ENCODE measurements around the gene SRGN. TPM values are rescaled to one million over a fixed set of nuclear protein-coding genes. Genes with fewer than 3 reads are reported as not detected.

Gene SRGN
- total and polyA plus RNA-seq, 12 donors, result 16.5 to 156 (median 98.4) TPM

DNA sequence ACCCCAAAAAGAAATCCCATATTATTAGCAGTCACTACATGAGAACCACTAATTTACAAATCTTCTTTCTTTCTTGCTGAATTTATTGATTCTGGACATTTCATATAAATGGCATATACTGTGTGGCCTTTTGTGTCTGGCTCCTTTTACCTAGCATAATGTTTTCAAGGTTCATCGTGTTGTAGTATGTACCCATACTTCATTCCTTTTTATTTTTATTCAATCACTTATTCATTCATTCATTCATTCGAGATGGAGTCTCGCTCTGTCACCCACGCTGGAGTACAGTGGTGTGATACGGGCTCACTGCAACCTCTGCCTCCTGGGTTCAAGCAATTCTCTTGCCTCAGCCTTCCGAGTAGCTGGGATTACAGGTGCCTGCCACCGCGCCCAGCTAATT is 58.0 kb downstream of the SRGN start:
- Histone ChIP-seq H3K4me3 (no peak overlapping the region), H3K9me3 (replicated peaks in 1 of 3) (no peaks in the 10 kb centered on the region), H3K36me3 (replicated peaks in 1 of 2) (no peaks in the 10 kb centered on the region), H3K4me1 (replicated peaks in 1 of 2) (peaks cover 0 to 13% of the 10 kb centered on the region in 2 donors), H3K27ac (no peak overlapping the region), H3K27me3 (no peaks in the 10 kb centered on the region)
- intact Hi-C loops (cut with DNase I), result no loop called here
- no peak for TF ChIP-seq POLR2A (IDR thresholded peaks at IDR 0.05)
- TF ChIP-seq, protein P1, sequence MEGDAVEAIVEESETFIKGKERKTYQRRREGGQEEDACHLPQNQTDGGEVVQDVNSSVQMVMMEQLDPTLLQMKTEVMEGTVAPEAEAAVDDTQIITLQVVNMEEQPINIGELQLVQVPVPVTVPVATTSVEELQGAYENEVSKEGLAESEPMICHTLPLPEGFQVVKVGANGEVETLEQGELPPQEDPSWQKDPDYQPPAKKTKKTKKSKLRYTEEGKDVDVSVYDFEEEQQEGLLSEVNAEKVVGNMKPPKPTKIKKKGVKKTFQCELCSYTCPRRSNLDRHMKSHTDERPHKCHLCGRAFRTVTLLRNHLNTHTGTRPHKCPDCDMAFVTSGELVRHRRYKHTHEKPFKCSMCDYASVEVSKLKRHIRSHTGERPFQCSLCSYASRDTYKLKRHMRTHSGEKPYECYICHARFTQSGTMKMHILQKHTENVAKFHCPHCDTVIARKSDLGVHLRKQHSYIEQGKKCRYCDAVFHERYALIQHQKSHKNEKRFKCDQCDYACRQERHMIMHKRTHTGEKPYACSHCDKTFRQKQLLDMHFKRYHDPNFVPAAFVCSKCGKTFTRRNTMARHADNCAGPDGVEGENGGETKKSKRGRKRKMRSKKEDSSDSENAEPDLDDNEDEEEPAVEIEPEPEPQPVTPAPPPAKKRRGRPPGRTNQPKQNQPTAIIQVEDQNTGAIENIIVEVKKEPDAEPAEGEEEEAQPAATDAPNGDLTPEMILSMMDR (IDR thresholded peaks at IDR 0.05), result no peak
- DNase-seq, result no peak
- WGBS, 4 donors, result 95 to 100% (median 97%) methylated on average over 8 of the region's 8 CpGs

DNA sequence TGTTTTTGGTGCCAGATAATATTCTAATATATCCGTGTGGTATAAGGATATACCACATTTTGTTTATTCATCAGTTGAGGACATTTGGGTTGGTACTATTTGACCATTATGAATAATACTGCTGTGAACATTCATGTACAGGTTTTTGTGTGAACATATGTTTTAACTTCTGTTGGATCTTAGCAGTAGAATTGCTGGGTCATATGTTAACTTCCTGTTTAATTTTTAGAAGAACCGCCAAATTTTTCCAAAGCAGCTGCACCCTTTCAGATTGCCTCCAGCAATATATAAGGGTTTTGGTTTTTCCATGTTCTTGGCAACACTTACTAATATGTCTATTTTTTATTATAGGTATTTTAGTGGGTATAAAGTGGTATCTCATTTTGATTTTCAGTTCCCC is 58.9 kb downstream of the SRGN start:
- Histone ChIP-seq H3K9me3 (replicated peaks in 1 of 3) (no peaks in the 10 kb centered on the region), H3K4me3 (no peak overlapping the region), H3K36me3 (replicated peaks in 1 of 2) (no peaks in the 10 kb centered on the region), H3K27ac (no peak overlapping the region), H3K27me3 (no peaks in the 10 kb centered on the region), H3K4me1 (replicated peaks in 1 of 2) (peaks cover 0 to 13% of the 10 kb centered on the region in 2 donors)
- intact Hi-C loops (cut with DNase I), result no loop called here
- DNase-seq, result no peak
- 63 to 73% (median 69%) methylated on average over 2 of the region's 2 CpGs for WGBS, 4 donors
- TF ChIP-seq, protein P1 (IDR thresholded peaks at IDR 0.05), result no peak
- no peak for TF ChIP-seq POLR2A (IDR thresholded peaks at IDR 0.05)

DNA sequence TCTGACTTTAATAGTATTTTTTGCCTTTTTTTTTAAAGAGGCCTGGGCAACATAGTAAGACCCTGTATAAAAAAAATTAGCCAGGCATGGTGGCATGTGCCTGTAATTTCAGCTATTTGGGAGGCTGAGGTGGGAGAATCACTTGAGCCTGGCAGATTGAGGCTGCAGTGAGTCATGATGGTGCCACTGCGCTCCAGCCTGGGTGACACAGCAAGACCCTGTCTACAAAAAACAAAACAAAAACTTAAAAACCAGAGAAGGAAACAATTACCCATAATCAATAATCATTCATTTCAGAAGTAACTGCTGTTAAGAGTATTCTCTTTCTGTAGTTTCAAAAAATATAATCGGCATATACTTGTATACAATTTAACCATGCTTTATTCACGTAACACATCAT is 64.1 kb downstream of the SRGN start:
- H3K9me3 ChIP-seq (replicated peaks in 1 of 3), result peaks cover 0 to 4% (median 0%) of the 10 kb centered on the region in 3 donors
- no peak for DNase-seq
- no peak overlapping the region for H3K4me3 ChIP-seq
- intact Hi-C loops (cut with DNase I), result no loop called here
- peaks cover 0 to 8% of the 10 kb centered on the region in 2 donors for H3K4me1 ChIP-seq (replicated peaks in 1 of 2)
- no peak overlapping the region for H3K27ac ChIP-seq
- no peaks in the 10 kb centered on the region for H3K36me3 ChIP-seq (replicated peaks in 1 of 2)
- no peak for TF ChIP-seq POLR2A (IDR thresholded peaks at IDR 0.05)
- TF ChIP-seq, protein P1 (IDR thresholded peaks at IDR 0.05), result no peak
- H3K27me3 ChIP-seq, result no peaks in the 10 kb centered on the region
- 92 to 94% (median 94%) methylated on average over 3 of the region's 3 CpGs for WGBS, 4 donors

DNA sequence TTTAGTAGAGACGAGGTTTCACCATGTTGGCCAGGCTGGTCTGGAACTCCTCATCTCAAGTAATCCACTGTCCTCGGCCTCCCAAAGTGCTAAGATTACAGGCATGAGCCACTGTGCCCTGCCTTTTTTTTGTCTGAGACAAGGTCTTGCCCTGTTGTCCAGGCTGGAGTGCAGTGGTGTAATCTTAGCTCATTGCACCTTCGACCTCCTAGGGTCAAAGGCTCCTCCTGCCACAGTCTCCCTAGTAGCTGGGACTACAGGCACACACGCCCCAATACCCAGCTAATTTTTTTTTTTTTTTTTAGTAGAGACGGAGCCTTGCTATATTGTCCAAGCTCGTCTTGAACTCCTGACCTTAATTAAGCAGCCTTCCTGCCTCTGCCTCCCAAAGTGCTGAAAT is 65.3 kb downstream of the SRGN start:
- no peaks in the 10 kb centered on the region for H3K27me3 ChIP-seq
- H3K27ac ChIP-seq, result no peak overlapping the region
- TF ChIP-seq, protein P1 (IDR thresholded peaks at IDR 0.05), result no peak
- TF ChIP-seq POLR2A (IDR thresholded peaks at IDR 0.05), result no peak
- DNase-seq, result no peak
- H3K4me3 ChIP-seq, result no peak overlapping the region
- no peaks in the 10 kb centered on the region for H3K4me1 ChIP-seq (replicated peaks in 1 of 2)
- 89 to 95% (median 95%) methylated on average over 6 of the region's 6 CpGs for WGBS, 4 donors
- H3K36me3 ChIP-seq (replicated peaks in 1 of 2), result peaks cover 0 to 10% of the 10 kb centered on the region in 2 donors
- H3K9me3 ChIP-seq (replicated peaks in 1 of 3), result peaks cover 0 to 4% (median 0%) of the 10 kb centered on the region in 3 donors
- intact Hi-C loops (cut with DNase I), result no loop called here

Small RNA genes lying within 50 kb of the gene (small RNA-seq; reads per million reads assigned to genes)
- gene RF00017, result 0 reads per million in 2 donors

Other genes starting within 250 kb of the SRGN start
- 10 to 100 TPM; 14.2 to 45.3 (median 31.4) TPM for gene DDX50, start 186.8 kb upstream of the SRGN start, total RNA-seq
- gene DDX50, start 186.8 kb upstream of the SRGN start, polyA plus RNA-seq, result 10 to 100 TPM; 13.3 to 44.4 (median 18.7) TPM
- 10 to 100 TPM; 18.0 to 86.8 (median 44.8) TPM for gene DDX21, start 131.9 kb upstream of the SRGN start, total RNA-seq
- gene DDX21, start 131.9 kb upstream of the SRGN start, polyA plus RNA-seq, result 10 to 100 TPM; 14.2 to 89.0 (median 15.4) TPM
- 10 to 100 TPM; 28.4 to 76.2 (median 42.7) TPM for gene KIFBP, start 99.3 kb upstream of the SRGN start, total RNA-seq
- 10 to 100 TPM; 15.1 to 60.4 (median 16.2) TPM for gene KIFBP, start 99.3 kb upstream of the SRGN start, polyA plus RNA-seq
- 10 to 100 TPM; 16.5 to 59.4 (median 35.3) TPM for gene VPS26A, start 36.1 kb downstream of the SRGN start, total RNA-seq
- gene VPS26A, start 36.1 kb downstream of the SRGN start, polyA plus RNA-seq, result 10 to 100 TPM; 15.6 to 65.2 (median 20.4) TPM
- 10 to 100 TPM; 24.4 to 53.1 (median 34.1) TPM for gene SUPV3L1, start 92.1 kb downstream of the SRGN start, total RNA-seq
- gene SUPV3L1, start 92.1 kb downstream of the SRGN start, polyA plus RNA-seq, result 100 to 1,000 TPM in 2 of 3 donors, 10 to 100 TPM in 1; 54.8 to 165 (median 114) TPM
- under 1 TPM in 3 of 9 donors, not detected in 6; under 0.01 to 0.67 (median 0.11) TPM for gene HKDC1, start 132.2 kb downstream of the SRGN start, total RNA-seq
- under 1 TPM; 0.04 to 0.48 (median 0.20) TPM for gene HKDC1, start 132.2 kb downstream of the SRGN start, polyA plus RNA-seq
- gene HK1, start 190.4 kb downstream of the SRGN start, total RNA-seq, result 10 to 100 TPM; 29.3 to 79.3 (median 52.4) TPM
- gene HK1, start 190.4 kb downstream of the SRGN start, polyA plus RNA-seq, result 10 to 100 TPM; 18.4 to 37.5 (median 19.5) TPM

All from adrenal gland (tissue), 12 donors.